Effector memory CD8-positive, alpha-beta T cell (primary cell): ENCODE measurements around the gene REEP2.

Experiments used
- ATAC-seq: fragments of 150-1000 bp; cut with Tn5 transposase; replicated peaks from 2 replicates; pipeline ENCODE4 v1.10.0; 2021; ENCODE audit warnings: mild to moderate bottlenecking, moderate library complexity
- DNase-seq, 3 experiments: peaks; one replicate each; pipeline ENCODE4 v3.0.0; 2021
- H3K27ac Mint-ChIP-seq, 2 donors: one replicate each; pipeline ENCODE4 v1.8.0; 2022; ENCODE audit warnings: mild to moderate bottlenecking in 2 of 2, mixed read lengths in 2 of 2, moderate library complexity in 2 of 2
- H3K27me3 Mint-ChIP-seq, 2 donors: one replicate each; pipeline ENCODE4 v1.8.0; 2022; ENCODE audit warnings: mixed read lengths in 2 of 2
- H3K36me3 Mint-ChIP-seq: one replicate; pipeline ENCODE4 v1.8.0; 2022; ENCODE audit warnings: mild to moderate bottlenecking, moderate library complexity, mixed read lengths; ENCODE audit not compliant: insufficient read depth
- H3K4me1 Mint-ChIP-seq, 2 donors: one replicate each; pipeline ENCODE4 v1.8.0; 2022; ENCODE audit warnings: low read depth in 2 of 2, mixed read lengths in 2 of 2
- H3K4me3 Mint-ChIP-seq, 2 donors: one replicate each; pipeline ENCODE4 v1.8.0; 2022; ENCODE audit warnings: mild to moderate bottlenecking in 2 of 2, mixed read lengths in 2 of 2, moderate library complexity in 2 of 2
- H3K9me3 Mint-ChIP-seq, 2 donors: one replicate each; pipeline ENCODE4 v1.8.0; 2022; ENCODE audit warnings: mixed read lengths in 2 of 2

Gene REEP2

DNA sequence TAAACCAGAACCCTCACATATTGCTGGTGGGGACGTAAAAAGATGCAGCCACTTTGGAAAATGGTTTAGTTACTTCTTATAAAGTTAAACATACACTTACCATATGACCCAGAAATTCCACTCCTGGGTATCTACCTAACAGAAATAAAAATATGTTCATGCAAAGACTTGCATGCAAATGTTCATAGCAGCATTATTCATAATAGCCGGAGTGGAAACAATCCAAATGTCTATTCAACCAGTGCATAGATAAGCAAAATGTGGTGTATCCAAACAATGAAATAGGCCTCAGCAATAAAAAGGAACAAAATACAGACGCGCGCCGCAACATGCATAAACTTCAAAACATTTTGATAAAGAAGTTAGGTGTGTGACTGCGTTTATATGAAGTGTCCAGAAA is 38.1 kb downstream of the REEP2 start:
- no peaks in the 10 kb centered on the region for H3K4me1 Mint-ChIP-seq
- H3K27me3 Mint-ChIP-seq: peaks cover 21 to 40% of the 10 kb centered on the region in 2 donors
- H3K4me3 Mint-ChIP-seq: no peak overlapping the region
- no peaks in the 10 kb centered on the region for H3K36me3 Mint-ChIP-seq
- DNase-seq (no peak), ATAC-seq (no peak)
- H3K27ac Mint-ChIP-seq: no peak overlapping the region
- H3K9me3 Mint-ChIP-seq: no peaks in the 10 kb centered on the region

DNA sequence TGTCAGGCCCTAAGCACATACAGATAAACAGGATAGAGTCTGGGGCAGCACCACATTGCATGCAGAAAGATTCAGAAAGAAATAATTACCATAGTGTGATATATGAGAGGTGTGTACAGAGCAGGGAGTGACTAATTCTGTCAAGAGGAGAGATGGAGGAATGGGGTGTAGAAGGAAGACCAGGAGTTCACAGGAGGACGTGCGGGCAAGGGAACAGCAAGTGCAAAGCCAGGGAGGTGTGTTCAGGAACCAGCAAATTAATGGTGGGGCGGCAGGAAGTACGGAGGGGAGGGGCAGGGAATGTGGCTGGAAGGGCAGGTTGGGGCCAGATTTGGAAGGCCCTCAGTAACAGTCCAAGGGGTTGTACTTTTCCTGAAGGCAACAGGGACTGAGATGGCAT is 43.8 kb downstream of the REEP2 start:
- Mint-ChIP-seq H3K4me3 (no peak overlapping the region), H3K36me3 (peaks cover 3% of the 10 kb centered on the region), H3K27me3 (peaks cover 13 to 15% of the 10 kb centered on the region in 2 donors), H3K4me1 (no peaks in the 10 kb centered on the region), H3K27ac (no peak overlapping the region), H3K9me3 (no peaks in the 10 kb centered on the region)
- ATAC-seq (no peak), DNase-seq (no peak)

DNA sequence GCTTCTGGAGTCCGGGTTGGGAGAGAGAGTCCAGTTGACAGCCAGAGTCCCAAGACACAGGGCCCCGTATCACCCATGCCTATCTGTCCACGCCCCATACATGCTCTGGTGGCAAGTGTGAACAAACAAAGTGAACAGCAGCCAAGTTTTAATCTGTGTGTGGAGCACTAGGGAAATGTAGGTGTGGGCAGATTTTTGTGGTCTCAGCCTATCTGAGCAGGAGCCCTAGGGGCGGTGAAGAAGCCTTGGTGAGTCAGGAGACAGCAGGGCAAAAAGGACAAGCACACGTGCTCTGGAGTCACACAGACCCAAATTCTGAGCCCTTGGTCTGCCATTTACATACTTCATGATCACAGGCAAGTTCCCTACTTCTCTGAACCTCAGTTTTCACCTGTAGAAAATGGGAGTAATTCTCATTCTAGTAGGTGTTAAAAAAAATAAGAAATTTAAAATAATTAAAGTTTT is 49.7 kb downstream of the REEP2 start:
- ATAC-seq (no peak), DNase-seq (no peak)
- Mint-ChIP-seq H3K27ac (no peak overlapping the region), H3K27me3 (peaks cover 16 to 30% of the 10 kb centered on the region in 2 donors), H3K4me1 (peaks cover 11 to 15% of the 10 kb centered on the region in 2 donors), H3K4me3 (no peak overlapping the region), H3K9me3 (no peaks in the 10 kb centered on the region), H3K36me3 (peaks cover 6% of the 10 kb centered on the region)

DNA sequence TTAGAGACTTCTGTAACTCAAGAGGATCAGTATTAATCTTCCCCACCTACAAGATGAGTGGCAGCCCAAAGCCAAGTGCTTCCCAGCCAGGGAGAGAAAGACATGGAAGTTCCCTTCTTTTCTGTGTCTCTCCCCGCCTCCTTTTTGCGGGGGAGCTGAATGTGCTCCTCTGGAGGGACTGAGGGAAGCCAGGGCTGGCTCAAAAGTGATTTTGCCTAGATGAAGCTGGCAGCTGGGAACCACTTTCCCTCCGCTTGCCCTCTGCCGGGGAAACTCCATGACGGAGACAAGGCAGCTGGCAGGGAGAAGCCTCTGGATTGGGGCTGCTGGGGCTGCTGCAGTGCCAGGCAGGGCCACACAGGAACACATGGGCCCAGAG is 50.8 kb downstream of the REEP2 start:
- Mint-ChIP-seq H3K4me1 (peaks cover 11 to 15% of the 10 kb centered on the region in 2 donors), H3K9me3 (no peaks in the 10 kb centered on the region), H3K27me3 (peaks cover 16 to 30% of the 10 kb centered on the region in 2 donors), H3K27ac (no peak overlapping the region), H3K36me3 (peaks cover 6% of the 10 kb centered on the region), H3K4me3 (no peak overlapping the region)
- ATAC-seq (no peak), DNase-seq (no peak)

DNA sequence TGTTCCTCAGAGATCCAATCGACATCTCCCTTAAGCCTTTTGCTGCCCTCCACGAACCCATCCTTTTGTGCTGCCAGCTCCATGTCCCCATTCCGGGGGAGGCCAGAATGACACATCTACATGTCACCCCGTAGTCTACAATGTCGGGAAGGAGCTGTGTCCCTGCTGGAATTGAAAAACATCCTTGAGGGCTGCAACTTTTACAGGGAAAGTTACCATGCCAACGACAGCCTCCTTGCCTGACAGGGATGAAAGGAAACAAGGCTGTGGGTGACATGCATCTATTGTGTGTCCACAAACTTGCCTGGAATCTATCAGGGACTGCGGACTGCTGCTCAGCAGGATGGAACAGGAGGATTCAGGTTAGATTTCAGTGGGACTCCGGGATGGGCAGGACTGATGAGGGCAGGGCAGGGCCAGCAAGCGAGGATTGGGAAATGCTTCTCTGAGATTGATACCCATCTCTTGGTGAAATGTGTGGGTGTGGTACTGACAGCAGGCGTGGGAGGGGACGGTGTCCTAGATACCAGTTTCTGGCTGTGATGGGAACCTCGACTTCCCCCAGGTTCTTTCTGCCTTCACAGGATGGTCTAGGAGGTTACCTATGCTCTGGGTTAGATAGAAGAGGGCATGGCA is 51.9 kb downstream of the REEP2 start:
- Mint-ChIP-seq H3K9me3 (no peaks in the 10 kb centered on the region), H3K4me3 (peak overlapping the region; percentile 57 to 60), H3K36me3 (peaks cover 12% of the 10 kb centered on the region), H3K27me3 (peaks cover 16 to 38% of the 10 kb centered on the region in 2 donors), H3K4me1 (peaks cover 11 to 15% of the 10 kb centered on the region in 2 donors), H3K27ac (no peak overlapping the region)
- DNase-seq (no peak), ATAC-seq (no peak)

DNA sequence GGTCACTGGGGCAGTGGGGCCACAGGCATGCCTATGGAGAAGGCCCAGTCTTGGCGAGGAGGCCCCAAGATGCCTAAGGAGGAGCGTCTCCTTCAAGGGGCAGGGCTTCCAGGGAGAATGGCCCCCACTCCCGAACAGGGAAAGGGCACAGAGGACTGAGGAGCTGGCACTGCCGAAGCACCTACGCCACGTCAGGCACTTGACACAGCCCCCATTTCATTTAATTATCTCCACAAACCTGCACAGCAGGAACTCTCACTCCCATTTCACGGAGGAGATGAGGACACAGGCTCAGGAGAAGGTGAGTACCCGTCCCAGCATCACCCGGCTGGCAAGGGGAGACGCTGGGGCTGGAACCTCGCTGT is 52.4 kb downstream of the REEP2 start:
- peak overlapping the region; percentile 57 to 60 for H3K4me3 Mint-ChIP-seq

DNA sequence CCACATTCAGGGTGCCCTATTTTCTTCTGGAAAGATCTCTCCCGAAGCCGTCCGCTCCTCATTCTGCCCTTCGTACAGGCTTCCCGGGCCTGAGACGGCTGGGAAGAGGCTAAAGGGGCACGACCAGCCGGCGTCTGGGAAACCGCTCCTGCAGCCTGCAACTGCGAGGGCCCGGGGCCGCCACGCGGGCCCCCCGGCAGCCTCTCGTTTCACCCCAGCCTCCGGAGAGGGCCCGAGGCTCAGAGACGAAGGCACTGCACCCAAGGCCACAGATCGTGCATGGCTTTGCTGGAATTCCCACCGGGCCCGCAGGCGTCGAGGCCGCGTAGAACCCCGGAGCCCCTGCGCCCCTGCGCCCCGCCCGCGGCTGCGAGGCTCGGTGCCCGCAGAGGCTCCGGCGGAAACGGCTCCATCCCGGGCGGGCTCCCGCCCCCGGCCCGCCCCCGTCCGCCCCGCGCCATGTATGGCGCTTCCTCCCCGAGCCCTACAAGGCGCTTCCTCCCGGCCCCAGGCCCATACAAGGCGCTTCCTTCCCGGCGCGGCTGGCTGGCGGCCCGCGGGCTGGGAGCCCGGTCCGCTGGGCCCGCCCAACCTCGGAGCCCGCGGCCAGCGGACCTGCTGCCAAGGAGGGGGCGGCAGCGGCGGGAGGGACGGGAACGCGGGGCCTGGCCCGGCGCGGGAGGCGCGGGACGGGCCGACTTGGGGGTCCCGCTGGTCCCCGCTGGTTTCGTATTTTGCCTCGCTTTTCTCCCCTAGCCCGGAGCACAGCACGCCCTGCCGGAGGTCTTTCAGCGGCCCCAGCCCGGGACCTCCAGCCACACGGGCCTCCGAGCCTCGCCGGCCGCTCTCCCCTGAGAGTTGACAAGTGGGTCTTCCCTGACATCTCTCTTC is 53.1 kb downstream of the REEP2 start:
- Mint-ChIP-seq H3K27ac (peak overlapping the region; percentile 72 to 82), H3K4me1 (peaks cover 11 to 15% of the 10 kb centered on the region in 2 donors), H3K27me3 (peaks cover 16 to 38% of the 10 kb centered on the region in 2 donors), H3K4me3 (peak overlapping the region; percentile 92 to 94), H3K9me3 (no peaks in the 10 kb centered on the region), H3K36me3 (peaks cover 15% of the 10 kb centered on the region)
- DNase-seq: peak; percentile 73 to 78 (median 77)
- ATAC-seq: peak; percentile 98

More for the DNA sequence above, 52.4 kb downstream of the REEP2 start:
- Mint-ChIP-seq H3K4me1 (peaks cover 11 to 15% of the 10 kb centered on the region in 2 donors), H3K27ac (no peak overlapping the region), H3K36me3 (peaks cover 12% of the 10 kb centered on the region), H3K27me3 (peaks cover 16 to 38% of the 10 kb centered on the region in 2 donors), H3K9me3 (no peaks in the 10 kb centered on the region)
- ATAC-seq (no peak), DNase-seq (no peak)

DNA sequence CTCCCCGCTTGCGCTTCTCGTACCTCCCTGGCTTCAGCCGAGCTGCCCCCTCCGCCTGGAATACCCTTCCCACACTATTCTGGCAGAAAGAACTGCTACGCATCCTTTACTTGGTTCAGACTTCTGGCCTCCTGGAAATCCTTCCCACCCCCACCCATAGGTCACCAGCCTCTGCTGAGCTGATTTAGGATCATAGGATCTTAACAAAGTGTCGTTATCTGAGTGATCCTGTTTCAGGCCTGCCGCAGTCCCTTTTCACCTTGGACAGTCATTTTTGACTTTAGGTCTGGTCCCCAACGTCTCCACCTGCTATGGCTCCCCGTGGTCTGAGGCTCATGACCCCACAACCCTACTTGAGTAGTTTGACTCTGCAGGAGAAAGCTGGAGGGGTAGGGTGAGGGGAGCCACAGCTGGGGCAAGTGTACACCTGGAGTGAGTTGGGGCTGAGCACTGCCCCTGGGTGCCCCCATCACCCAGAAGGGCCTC is 53.7 kb downstream of the REEP2 start:
- ATAC-seq (no peak), DNase-seq (no peak)
- peak overlapping the region; percentile 72 to 82 for H3K27ac Mint-ChIP-seq
- peak overlapping the region; percentile 92 to 94 for H3K4me3 Mint-ChIP-seq
- peaks cover 16 to 38% of the 10 kb centered on the region in 2 donors for H3K27me3 Mint-ChIP-seq
- peaks cover 11 to 15% of the 10 kb centered on the region in 2 donors for H3K4me1 Mint-ChIP-seq
- H3K9me3 Mint-ChIP-seq: no peaks in the 10 kb centered on the region
- peaks cover 15% of the 10 kb centered on the region for H3K36me3 Mint-ChIP-seq

DNA sequence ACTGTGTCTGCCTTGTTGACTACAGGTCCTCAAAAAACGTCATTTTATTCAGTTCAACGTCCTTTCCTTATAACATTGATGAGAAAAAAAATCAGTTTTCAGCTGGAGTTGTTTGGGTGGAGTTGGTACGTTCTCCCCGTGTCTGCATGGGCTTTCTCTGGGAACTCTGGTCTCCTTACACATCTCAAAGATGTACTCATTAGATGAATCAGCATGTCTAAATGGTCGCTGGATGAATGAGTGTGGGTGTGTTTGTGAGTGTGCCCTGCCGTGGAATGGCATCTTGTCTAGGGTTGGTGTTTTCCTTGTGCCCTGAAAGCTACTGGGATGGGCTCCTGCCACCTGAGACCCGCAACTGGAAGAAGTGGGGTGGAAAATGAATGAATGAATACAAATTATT is 56.5 kb downstream of the REEP2 start:
- no peak overlapping the region for H3K27ac Mint-ChIP-seq
- DNase-seq (no peak), ATAC-seq (no peak)
- peaks cover 5 to 27% of the 10 kb centered on the region in 2 donors for H3K27me3 Mint-ChIP-seq
- no peak overlapping the region for H3K4me3 Mint-ChIP-seq
- H3K36me3 Mint-ChIP-seq: peaks cover 19% of the 10 kb centered on the region
- no peaks in the 10 kb centered on the region for H3K9me3 Mint-ChIP-seq
- peaks cover 11 to 15% of the 10 kb centered on the region in 2 donors for H3K4me1 Mint-ChIP-seq
